Mucosa of descending colon (tissue), 3 donors: ENCODE data around the gene OBSCN. TPM values are rescaled to one million over a fixed set of nuclear protein-coding genes. Genes with fewer than 3 reads are reported as not detected.

Experiments
- ATAC-seq: fragments of 200-7000 bp; cut with Tn5 transposase; one replicate; pipeline ENCODE4 v1.9.1; 2020; ENCODE audit warnings: mild to moderate bottlenecking, moderate library complexity
- DNase-seq, 3 donors: peaks; one replicate each; pipeline ENCODE4 v3.0.0-alpha.2; 2020
- H3K36me3 ChIP-seq: fragments of 200-600 bp; one replicate; pipeline ENCODE4 v1.8.0; 2021; ENCODE audit warnings: low read depth, mild to moderate bottlenecking
- H3K4me1 ChIP-seq: fragments of 200-600 bp; one replicate; pipeline ENCODE4 v1.8.0; 2021; ENCODE audit warnings: low read depth, mild to moderate bottlenecking
- H3K4me3 ChIP-seq: fragments of 200-600 bp; one replicate; pipeline ENCODE4 v1.8.0; 2021; ENCODE audit warnings: mild to moderate bottlenecking
- H3K9me3 ChIP-seq: fragments of 200-600 bp; one replicate; pipeline ENCODE4 v1.8.0; 2021; ENCODE audit warnings: mild to moderate bottlenecking
- CTCF ChIP-seq: fragments of 200-600 bp; IDR thresholded peaks from one replicate; pipeline ENCODE4 v1.8.0; 2022; ENCODE audit warnings: antibody characterized with exemption, mild to moderate bottlenecking
- intact Hi-C, 2 donors: fragments of 100-400 bp; cut with DNase I in 1 of 2; cut with micrococcal nuclease in 1 of 2; formaldehyde crosslinking; loops; one replicate each; pipeline versions ENCODE4 v1.11.0 to v1.11.1; 2022; cut with DNase I, micrococcal nuclease
- total RNA-seq, 3 donors: library from RNA; stranded (reverse); fragmentation: NEBNext Ultra II Directional in 2 of 3; extraction: Animal tissue kit (Norgen Biotek cat#: 25700) in 2 of 3; gene quantifications; one replicate each; pipeline versions ENCODE4 v1.2.1 to v1.2.4, GENCODE V29; 2021 to 2023
- donor health status: DM: no; HTN: no; CAD: no; lungs with moderate emphysema.
- donor health status: DM: no; HTN: no; CAD: no.
- donor health status: DM: no; HTN: yes; CAD: no.

OBSCN gene
- total RNA-seq, 3 donors from 2014 or later, result 4.2 to 30.9 (median 7.5) TPM

- no peak for TF ChIP-seq CTCF
- intact Hi-C loops, result no loop called here
- ATAC-seq (no peak), DNase-seq (no peak)
- no peaks in the 10 kb centered on the region for H3K4me1 ChIP-seq
- no peaks in the 10 kb centered on the region for H3K9me3 ChIP-seq
- H3K36me3 ChIP-seq, result no peaks in the 10 kb centered on the region
- H3K4me3 ChIP-seq, result no peak overlapping the region
Measured at GRCh38 chr1:228213917-228214808, 6.3 kb downstream of the OBSCN start.

GRCh38 chr1:228214921-228215662 is 7.2 kb downstream of the OBSCN start:
- H3K9me3 ChIP-seq, result no peaks in the 10 kb centered on the region
- intact Hi-C loops, result no loop called here
- no peak for TF ChIP-seq CTCF
- no peak for DNase-seq
- H3K36me3 ChIP-seq, result no peaks in the 10 kb centered on the region
- no peak overlapping the region for H3K4me3 ChIP-seq
- no peak for ATAC-seq
- H3K4me1 ChIP-seq, result no peaks in the 10 kb centered on the region

- no peaks in the 10 kb centered on the region for H3K36me3 ChIP-seq
- H3K9me3 ChIP-seq, result no peaks in the 10 kb centered on the region
- DNase-seq (no peak), ATAC-seq (no peak)
- no peak overlapping the region for H3K4me3 ChIP-seq
- intact Hi-C loops, result no loop called here
- no peaks in the 10 kb centered on the region for H3K4me1 ChIP-seq
- TF ChIP-seq CTCF, result no peak
Measured at GRCh38 chr1:228215663-228216116, 7.8 kb downstream of the OBSCN start.

- no peak for DNase-seq
- intact Hi-C loops, result no loop called here
- TF ChIP-seq CTCF, result no peak
- Histone ChIP-seq H3K4me1 (no peaks in the 10 kb centered on the region), H3K36me3 (no peaks in the 10 kb centered on the region), H3K4me3 (no peak overlapping the region), H3K9me3 (no peaks in the 10 kb centered on the region)
- ATAC-seq, result no peak
Measured at GRCh38 chr1:228216371-228217320, 8.8 kb downstream of the OBSCN start.
